Fibroblast of the conjunctiva (primary cell): ENCODE measurements around the gene CHN2.

Experiments
- DNase-seq: peaks from one replicate; pipeline ENCODE4 v3.0.0-alpha.2; 2010; ENCODE audit warnings: low read depth

The CHN2 gene

DNA sequence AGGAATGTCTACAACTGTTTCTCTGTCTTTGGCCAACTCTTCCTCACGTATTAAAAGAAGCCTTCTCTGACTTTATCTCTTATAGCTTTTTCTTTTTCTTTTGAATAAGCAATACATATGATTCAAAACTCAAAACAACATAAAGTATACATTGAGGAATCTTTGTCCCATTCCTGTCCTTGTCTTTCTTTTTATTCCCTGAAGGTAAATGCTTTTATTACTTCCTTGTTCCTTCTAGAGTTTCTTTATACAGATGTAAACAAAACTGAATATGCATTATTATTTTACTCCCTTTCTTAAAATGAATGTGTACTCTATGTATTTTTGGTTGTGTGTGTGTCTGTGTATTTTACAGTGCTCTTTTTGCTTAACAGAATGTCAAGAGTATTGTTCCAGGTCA, 170.1 kb downstream of the CHN2 start:
- DNase-seq, result no peak

DNA sequence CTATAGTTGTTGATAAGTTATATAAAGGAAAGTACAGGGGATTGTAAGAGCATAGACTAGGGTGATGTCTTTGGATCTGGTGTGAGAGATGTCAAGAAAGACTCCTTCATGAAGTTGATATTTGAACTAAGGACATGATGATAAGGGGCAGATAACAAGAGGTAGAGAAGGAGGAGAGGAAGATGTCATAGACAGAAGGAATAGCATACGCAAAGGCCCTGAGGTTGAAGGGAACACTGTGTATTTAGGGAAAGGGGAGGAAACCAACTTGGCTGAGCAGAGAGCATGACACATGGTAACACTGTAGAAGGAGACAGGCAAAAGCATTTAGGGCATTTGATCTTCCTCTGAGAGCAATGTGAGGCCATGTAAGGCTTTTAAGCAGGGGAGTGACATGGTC, 170.8 kb downstream of the CHN2 start:
- DNase-seq, result no peak

DNA sequence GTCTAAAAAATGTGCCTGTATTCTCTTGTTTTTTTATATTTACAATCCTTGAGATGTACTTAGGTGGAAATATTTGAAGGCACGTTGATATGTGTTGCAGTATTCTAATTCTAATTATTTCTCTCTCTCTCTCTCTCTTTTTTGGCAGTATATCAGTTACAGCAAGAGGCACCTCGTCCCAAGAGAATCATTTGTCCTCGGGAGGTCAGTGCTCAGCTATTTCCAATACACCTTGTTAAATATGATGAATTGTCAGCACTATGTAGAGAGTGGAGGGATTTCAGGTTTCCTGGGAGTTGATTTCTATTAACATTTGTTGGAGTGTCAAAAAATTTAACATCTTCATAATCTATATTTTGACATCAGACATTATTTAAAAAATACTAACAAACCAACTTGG, 173.2 kb downstream of the CHN2 start:
- no peak for DNase-seq

DNA sequence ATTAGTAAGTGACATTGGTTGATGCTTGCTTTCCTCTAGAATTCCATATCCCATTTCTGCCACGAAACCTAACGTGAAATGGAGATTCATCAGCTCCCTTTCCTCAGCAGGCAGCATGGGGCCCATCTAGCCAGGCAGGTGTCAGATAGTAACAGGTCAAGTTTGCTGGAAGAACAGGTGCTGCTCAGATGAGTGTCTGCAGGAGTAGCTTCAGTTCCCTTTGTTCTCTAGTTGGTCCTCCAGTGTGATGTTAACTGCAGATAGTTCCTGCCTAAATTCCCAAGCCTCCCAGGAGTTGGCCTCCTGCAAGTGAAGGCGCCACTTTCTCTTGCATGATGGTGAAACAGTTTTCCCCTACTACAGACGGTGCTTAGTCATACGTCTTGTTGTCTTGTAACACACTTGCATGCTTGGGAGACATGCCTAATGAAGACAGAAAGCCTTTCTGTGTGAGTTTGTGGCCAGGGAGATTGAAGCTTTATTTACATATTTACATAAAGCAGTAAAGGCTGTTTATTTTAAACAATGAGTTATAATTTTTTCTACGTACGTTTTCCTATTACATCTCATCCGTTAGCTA, 175.4 kb downstream of the CHN2 start:
- no peak for DNase-seq

DNA sequence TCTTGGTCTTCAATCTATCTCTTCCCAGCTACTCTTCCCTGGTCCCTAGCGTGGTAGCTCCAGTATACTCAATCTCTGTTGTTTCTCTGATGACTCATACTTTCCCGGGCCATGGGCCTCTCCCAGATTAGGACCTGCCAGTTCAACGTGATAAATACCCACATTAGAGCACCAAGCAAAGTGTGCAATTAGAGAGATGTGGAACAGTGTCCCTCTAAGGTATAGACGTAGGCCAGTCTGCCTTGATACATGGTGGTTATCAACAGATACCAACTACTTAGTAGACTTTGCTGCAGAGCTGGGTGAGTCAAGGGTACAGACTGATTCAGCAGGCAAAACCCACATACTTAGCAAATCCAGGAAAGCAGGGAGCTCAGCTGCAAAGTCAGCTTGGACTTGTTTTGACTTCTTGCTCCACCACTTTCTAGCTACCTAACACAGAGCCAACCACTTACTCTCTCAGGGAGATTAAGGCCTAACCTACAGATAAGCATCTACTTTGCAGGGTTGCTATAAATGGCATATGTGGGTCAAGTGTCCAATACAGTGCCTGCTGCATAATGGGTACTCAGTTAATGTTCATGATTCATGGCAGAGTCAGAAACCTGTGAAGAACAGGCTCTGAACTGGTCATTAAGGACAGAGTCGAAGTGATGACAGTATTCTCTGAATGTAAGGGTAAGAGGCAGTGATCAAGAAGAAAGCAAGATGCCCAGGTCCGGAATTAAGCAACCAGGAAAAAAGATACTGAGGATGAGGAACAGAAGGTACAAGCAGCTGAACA, 176.1 kb downstream of the CHN2 start:
- DNase-seq, result no peak

DNA sequence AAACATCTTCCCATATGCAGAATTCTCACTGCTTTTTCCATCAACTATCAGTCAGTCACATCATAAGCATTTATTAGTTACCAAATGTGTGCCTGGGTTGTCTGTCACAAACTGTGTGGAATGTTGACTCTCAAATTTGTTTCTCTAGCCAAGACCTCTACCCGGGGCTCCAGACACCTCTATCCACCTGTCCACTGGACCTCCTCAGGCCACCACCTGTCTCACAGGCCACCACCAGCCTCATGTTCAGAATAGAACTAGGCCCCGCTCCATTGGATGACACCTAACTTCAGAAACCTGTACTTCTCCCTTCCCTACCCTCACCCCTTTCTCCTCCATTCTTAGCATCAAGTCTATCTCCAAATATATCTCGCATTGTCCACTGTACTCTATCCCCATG, 176.9 kb downstream of the CHN2 start:
- no peak for DNase-seq

DNA sequence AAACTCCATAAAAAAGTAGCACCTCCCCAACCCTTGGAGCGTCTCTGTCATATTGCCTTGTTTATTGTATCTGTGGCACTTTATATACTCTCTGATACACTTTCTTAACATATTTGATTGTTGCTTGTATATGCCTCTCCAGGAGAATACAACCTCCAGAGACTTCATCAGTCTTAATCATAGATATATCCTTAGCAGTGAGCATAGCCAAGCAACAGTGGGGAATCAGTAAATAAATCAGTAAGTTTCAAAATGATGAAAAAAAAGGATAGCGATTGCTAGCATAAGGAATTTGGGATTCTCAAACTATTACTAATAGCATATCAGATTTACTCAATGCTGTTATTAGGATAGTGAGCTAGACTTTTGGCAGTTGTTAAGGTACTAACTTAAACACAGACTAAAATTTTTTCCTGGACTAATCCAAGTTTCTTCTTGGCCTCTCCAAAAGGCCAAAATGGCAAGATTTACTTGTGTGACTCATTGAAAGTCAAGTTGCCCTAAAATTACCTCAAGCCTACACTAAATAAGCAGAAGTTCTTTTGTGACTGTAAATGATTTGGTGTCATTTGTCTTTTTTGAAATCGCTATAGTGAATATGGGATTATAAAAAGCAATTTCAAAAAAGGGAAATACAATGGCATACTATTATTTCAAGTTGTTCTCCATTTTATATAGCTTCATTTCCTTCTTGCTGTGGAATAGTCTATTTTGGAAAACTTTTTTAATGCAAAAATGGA, 177.9 kb downstream of the CHN2 start:
- peak; percentile 57 for DNase-seq

DNA sequence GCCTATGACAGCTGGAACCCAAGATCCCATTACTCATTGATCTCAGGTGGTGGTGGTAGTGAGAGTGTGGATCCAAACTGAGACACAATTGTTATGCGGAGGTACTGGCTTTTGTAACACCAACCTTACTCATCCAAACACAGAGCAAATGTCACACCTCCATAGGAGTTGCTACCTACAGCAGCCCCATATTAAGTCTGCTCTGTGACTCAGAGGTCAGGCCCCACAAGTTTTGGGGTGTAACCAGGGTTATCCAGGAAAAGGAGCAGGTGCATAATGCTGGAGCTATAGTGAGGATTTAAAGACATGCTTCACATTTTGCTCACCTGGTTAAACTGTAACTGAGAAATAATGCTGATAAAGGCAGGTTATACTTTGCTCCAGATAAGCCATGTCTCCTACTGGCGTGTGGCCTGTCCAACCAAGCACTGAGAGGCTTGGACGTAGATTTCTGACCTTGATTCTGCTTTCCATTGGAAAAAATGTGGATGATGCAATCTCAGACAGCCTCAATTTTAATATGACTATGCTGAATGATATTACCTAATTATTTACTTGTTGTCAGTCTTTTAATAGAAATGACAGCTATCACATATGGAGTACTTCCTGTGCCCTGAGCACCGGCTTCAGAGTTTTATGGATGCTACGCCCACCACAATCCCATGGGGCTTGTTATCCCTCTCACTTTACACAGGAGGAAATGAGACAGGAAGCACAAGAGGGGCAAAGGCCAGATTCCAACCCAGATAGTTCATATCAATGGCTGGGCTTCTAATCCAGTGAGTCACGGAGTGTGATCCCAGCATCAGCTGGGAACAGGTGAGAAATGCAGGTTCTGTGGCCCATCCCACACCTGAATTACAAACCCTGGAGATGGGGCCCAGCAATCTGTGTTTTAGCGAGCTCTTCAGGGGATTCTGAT, 181.3 kb downstream of the CHN2 start:
- peak; percentile 8 for DNase-seq

DNA sequence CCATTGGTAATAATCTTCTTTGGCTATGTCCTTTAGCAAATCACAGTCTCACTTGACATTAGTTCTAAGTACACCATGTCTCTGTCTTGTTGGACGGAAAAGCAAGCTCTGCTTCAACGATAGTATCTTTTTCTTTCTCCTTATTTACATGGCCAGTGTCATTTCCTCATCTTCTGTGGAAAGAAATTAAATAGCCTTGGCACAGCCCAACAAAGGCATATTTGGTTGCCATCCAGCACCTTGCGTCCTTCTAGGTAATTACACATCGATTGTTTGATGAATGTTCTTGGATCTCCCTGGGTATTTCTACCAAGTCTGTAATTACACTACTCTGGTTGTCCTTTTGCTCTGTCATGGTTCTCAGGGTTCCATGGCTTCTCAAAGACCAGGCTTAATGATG, 183.1 kb downstream of the CHN2 start:
- no peak for DNase-seq

DNA sequence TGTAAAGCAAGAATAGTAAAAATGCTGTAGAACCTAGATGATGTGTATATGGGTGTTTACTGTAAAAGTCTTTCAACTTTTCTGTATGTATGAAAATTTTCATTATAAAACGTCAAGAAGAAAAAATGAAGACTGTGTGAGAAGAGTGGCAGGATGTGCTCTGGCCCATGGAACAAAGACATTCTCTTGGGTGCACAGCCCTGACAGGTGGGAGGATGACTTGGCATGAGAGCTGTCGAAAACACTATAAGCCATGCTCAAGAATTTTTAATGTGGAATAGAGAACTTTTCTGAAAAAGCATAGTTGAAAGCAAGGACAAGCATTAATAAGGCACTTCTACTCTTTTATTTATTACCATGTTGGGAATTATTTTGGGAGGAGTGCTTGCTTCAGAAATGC, 185.0 kb downstream of the CHN2 start:
- no peak for DNase-seq

DNA sequence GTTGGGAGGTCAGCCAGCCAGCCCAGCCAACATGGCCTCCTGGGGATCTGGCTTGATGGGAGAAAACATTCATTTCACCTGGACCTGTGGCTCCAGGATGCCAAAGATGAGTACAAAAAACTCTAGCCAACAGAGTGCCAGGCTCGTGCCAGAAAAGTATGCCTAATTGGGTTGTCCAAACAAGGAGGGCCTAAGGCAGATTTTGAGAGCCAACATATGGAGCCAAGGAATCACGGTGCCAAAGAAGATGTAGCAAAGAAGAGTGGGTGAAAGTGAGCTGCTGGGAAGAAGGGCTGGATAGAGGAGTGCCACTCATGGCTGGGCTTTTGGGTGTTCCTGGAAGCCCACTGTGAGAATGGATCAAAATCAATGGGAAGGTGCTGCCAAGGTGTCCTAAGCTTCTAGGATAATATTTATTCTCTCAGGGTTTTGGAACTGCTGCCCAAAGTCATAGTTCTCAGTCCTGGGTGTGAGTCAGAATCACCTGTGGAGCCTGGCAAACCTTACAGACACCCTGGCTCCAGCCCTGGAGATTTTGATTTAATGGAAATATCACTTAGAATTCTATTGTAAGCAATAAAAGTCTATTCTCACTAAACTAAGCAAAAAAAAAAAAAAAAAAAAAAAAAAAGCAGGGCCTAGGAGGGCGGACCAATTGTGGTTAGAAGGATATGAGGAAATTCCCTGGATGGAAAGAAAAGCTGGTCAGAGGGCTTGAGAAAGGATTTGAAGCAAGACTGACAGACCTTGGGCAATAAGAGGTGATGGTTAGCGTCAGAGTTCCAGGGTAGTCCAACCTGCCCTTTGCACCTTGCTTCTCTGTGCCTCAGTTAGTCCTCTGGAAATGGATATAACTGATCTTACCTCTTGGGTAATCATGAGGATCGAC, 186.9 kb downstream of the CHN2 start:
- no peak for DNase-seq

DNA sequence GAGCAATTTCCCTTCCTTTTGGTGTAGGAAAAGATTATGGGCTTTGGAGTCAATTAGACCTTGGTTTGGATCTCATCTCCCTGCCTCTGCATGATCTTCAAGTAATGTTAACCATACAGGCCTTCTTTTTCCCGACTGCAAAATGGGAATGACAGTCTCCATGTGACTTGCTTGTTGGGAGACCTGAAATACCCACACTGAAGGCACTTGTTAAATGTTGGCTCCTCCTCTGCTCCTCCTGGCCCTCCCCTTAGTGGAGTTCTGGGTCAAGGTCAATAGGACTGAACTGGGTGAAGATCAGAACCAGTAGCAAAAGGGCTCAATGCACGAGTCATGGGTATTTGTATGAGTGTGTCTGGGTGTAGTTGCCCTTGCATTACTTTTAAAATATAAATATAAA, 189.7 kb downstream of the CHN2 start:
- DNase-seq, result no peak

DNA sequence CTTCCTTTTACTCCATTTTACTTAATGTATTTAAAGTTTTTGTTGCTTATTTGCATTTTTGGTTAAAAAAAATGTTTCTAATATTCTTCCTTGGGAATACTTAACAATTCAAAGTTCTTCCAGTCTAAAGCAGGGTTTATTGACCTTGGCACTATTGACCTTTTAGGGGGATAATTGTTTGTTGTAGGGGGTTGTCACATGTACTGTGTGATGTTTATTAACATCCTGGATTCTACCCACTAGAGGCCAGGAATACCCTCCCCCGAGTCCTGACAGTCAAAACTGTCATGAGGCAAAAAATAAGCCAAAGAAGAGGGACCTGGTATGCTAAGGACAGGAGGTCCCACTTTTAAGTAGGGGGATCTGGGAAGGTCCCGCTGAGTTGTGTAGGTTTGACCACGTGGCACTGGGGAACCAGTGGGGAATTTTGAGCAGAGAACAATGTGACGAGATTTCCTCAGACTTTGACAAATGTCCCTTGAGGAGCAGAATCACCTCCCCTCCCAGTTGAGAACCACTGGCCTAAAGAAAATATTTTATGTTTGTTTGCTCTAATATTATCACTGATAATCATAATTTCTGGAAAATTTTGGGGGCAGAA, 190.7 kb downstream of the CHN2 start:
- DNase-seq, result no peak

DNA sequence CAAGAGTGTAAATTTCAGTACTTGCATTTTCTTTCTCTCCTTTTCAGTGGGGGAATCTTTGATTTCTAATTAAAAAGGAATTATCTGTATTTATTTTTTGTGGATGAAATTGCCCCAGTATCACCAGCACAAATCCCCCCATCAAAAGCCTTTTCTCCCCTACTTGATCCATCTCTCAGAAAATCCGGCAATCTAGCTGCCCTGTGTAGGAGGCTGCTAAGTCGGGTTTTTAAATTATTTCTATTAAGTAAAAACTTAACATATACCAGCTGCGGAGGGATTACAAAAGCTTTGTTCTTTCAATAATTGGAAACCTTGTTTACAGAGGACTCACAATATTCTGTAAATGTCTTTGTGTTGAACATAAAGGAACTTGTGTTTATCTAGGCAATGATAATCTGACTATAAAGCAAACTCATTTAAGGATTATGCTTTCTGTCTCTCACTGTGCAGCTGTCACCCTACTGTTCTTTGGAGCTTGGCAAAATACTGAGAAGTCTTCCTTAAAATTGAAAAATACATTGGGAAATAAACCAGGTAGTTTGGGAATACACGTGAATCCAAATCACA, 191.7 kb downstream of the CHN2 start:
- no peak for DNase-seq

DNA sequence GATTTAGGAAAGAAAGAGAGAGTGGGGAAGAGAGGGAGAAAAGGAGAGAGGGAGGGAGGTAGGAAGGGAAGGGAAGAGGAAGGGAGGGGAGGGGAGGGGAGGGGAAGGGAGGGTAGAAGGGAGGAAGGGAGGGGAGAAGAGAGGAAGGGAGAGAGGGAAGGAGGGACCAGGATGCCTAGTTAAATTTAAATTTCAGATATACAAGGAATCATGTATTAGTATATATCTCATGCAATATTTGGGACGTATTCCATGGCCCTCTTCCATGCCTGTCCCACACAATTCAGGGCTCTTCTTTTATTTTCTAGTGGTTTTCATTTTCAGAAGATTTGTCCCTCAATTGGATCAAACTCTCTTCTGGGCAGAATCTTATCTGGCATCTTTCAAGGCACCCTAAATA, 196.7 kb downstream of the CHN2 start:
- no peak for DNase-seq

DNA sequence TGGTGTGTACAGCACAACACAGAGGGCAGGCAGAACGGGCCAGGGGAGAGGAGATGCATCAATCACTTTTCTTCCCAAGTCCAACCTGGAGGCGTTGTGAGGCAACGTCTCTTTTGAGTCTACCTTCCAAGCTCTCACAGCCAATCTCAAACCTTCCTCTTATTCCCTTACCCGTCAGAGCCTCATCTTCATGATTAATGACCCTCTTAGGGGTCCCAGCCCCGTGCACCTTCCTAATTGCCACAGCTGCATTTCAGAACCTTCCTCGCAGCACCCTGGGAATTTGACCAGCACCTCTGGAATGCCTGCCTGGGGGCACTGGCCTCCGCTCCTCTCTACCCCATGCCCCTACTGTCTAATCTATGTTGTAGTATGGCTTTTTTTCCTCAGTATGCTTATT, 199.7 kb downstream of the CHN2 start:
- no peak for DNase-seq

DNA sequence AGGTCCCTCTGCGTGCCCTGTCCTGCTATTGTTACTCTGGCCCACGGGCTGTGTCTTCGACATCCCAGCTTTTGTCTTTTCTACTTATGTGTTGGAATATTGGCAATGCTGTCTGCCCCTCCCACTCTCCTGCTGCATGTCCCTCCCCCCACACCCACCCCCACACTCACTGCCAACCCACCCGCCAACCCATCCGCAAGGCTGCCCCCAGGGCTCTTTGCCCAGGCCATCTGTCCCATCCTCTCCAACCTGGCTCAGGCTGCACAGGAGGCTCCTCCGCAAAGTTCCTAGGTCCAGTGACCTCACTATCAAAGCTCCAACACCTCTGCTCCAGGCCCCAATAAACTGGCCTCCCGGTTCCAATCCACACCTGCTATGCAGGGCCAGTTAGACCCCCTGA, 202.0 kb downstream of the CHN2 start:
- DNase-seq, result no peak

DNA sequence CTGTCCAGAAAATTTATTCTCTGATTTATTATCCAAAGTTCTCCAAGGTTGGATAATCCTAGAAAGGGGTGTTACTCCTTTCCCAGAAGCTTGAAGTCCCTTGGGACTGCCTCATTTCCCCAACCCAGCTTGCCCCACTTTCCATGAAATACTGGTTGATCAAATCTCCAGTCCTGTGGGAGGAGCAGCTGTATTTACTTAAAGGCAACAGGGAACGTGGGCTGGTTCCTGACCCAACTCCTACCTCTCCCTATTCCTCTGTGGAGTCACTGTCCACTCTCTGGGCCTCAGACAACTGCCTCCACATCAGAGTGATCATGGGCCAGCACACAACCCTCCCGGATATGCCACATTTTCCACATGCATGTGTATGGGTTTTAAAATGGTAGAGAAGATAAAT, 202.8 kb downstream of the CHN2 start:
- DNase-seq, result no peak

DNA sequence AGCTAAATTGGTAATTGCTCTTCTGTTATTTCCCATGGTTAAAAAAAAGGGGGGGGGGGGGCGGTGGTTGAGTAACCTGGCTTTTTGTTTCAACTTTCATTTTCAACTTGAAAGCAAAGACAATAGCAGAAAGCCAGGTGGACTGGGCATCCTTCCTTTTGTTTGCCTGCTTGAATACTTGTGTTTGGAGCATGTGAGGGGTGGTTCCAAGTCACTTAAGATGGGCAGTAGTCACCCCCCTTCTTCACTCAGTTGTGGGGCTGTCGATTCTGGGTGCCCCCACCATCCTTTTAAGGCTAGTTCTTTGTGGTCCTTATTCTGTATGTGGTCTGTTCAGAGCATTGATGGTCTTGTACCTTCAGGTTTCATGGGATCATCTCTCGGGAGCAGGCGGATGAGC, 203.4 kb downstream of the CHN2 start:
- no peak for DNase-seq

DNA sequence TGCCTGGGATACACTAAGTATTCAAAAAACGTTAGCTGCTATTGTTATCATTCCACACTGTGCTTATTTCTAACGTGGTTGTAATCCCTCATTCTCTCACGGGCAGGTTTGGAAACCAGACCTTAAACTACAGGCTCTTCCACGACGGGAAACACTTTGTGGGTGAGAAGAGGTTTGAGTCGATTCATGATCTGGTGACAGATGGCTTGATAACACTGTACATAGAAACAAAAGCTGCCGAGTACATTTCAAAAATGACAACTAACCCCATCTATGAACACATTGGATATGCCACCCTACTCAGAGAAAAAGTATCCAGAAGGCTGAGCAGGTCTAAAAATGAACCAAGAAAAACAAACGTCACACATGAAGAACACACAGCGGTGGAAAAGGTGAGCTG, 205.9 kb downstream of the CHN2 start:
- no peak for DNase-seq

DNA sequence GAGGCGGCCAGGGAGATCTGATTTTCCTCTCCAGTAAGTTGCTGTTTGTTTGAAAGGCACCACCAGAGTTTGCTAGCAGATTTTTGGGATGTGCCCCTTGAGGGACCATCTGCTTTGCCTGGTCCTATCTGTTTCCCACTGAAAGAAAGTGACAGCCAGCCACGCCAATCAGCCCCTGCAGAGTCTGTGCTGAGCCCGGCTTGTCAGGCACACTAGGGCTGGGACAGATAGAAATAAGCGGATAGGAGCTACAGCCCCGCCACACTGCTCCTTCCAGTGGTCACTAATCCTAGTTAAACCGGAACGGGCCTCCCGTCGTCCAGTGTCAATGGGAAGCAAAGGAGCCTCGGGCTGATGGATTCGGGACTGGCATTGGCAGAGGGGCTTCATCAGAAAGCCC, 207.2 kb downstream of the CHN2 start:
- DNase-seq, result no peak
